ENCODE measurements around the gene UBL3. TPM values are rescaled to one million over a fixed set of nuclear protein-coding genes. Genes with fewer than 3 reads are reported as not detected.

The UBL3 gene
- total and polyA plus RNA-seq, 2 of the 8 experiments (the other 6 are each of a cell fraction or from before 2014, with no cell fraction given), result 5.3 to 16.1 TPM

DNA sequence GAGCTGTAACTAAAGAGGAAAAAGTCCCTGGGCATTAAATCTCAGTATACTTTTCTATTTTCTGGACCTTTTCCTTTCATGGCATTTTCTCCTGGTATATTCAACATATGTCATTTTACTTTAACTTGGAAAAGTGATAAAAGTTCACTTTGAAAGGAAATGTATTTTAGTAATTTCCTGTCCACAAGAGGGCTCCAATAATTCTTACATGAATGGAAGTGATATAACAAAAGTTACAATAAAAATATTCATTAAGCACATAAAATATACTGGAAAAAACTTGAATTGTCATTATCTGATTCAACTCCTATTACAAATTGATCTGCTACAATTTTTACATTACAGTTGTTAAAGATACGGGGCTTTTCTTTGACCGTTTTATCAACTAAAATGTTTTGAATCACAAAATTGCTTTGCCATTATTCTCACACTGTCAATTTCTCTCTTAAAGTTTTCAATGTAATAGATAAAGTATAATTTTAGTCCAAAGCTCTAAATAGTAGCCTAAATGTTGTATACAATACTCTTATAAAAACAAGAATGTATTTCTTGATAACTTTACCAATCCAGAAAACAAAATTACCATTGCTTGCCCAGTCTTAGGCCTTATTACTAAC lies 4.9 kb downstream of the UBL3 start (continued):
- TF ChIP-seq KDM5A (IDR thresholded peaks at IDR 0.05; ENCODE audit: low read length), result no peak
